ENCODE measurements around the gene RAB6A. TPM values are rescaled to one million over a fixed set of nuclear protein-coding genes. Genes with fewer than 3 reads are reported as not detected.
"Not testable (repeated sequence)": the region's sequence is repeated elsewhere in the genome, so short reads cannot be mapped to it uniquely, and the experiment has no call there.

The RAB6A gene
- 46.0 and 57.3 TPM in 2 replicates for total RNA-seq (2014; rRNA removed; shearing (Covaris generic))

- DNase-seq (ENCODE audit: low read depth): peak; percentile 99
These were observed at the start of gene RAB6A for GRCh38 chr11:73760679-73761402. Gene RAB6A, minus strand, starts transcription at chr11:73761074. Its CDS starts 439 bp downstream, at chr11:73760635.

DNA sequence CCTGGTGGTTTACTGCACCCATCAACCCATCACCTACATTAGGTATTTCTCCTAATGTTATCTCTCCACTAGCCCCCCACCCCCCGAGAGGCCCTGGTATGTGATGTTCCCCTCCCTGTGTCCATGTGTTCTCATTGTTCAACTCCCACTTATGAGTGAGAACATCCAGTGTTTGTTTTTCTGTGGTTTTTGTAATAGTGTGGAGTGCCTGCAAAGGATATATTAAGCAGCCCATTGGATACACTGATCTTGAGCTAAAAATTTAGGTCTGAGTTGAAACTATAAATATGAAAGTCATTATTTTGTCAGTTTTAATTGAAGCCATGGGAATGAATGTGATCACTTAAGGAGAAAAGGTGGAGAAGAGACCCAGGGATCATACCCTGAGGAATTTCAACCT lies 49.8 kb upstream of the RAB6A start:
- peak; percentile 18 for DNase-seq (ENCODE audit: low read depth)

DNA sequence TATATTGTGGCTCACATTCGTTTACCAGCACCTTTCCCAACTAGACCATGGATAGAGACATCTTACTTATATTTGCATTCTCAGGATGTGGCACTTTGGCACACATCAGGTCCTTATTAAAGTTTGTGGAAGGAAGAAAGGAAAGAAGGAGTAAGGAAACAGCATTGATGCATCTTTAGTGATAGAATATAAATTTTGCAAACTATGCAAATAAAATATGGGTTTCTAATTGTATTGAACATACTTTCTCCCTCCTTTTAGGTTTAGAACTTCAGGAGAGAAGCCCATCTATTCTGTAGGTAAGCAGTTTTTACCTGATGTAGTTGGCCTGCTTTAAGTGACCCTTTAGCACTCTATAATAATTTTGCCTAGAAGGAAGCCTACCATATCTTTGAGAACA lies 47.2 kb upstream of the RAB6A start:
- DNase-seq (ENCODE audit: low read depth): no peak

- no peak for DNase-seq (ENCODE audit: low read depth)
These were observed 43.8 kb upstream of the RAB6A start for GRCh38 chr11:73804712-73805111.

DNA sequence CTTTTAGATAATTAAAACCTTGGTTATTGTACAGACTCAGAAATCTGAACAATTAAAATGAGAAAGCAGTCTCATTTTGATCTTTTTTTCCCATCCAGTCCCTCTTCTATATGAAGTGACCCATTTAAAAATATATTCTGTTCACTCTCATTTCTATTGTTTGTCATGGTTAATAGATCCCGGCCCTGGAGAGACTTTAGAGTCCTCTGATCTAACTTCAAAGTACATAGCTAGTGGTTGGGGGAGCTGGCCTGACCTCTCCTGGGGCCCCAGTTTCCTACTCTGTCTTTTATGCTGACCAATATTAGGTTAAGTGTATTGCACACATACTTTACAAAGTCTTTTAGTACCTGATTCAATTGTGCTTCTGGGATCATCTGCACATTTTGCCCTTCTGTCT lies 40.3 kb upstream of the RAB6A start:
- DNase-seq (ENCODE audit: low read depth): no peak

- no peak for DNase-seq (ENCODE audit: low read depth)
These were observed 39.5 kb upstream of the RAB6A start for GRCh38 chr11:73800276-73800806.

- DNase-seq (ENCODE audit: low read depth): no peak
These were observed 36.6 kb upstream of the RAB6A start for GRCh38 chr11:73797457-73797856.

GRCh38 chr11:73795925-73796632 lies 35.2 kb upstream of the RAB6A start:
- DNase-seq (ENCODE audit: low read depth): peak; percentile 17

- DNase-seq (ENCODE audit: low read depth): no peak
These were observed 31.7 kb upstream of the RAB6A start for GRCh38 chr11:73792584-73792983.

DNA sequence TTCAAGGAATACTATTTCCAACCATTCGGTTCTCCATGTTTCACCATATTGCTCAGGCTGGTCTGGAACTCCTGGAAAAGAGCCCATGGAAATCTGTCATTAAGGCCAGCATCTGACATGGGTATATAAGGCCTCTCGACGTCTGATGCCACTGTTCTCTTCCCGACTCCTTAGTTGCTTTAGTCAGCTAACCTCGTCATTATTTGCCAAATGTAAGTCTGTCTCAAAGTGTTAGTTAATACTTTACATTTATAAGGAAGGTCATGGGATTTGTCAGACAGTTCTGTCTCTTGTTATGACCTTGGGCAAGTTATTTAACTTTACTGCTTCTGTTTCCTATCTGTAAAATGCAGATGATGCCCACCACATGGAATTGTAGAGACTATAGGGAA lies 28.4 kb upstream of the RAB6A start:
- DNase-seq (ENCODE audit: low read depth): no peak

- DNase-seq (ENCODE audit: low read depth): peak; percentile 97
These were observed 27.0 kb upstream of the RAB6A start, which contains the start of gene MRPL48 for GRCh38 chr11:73787643-73788558. Gene MRPL48, plus strand, starts transcription at chr11:73787874. Its CDS starts 98 bp downstream, at chr11:73787972.

DNA sequence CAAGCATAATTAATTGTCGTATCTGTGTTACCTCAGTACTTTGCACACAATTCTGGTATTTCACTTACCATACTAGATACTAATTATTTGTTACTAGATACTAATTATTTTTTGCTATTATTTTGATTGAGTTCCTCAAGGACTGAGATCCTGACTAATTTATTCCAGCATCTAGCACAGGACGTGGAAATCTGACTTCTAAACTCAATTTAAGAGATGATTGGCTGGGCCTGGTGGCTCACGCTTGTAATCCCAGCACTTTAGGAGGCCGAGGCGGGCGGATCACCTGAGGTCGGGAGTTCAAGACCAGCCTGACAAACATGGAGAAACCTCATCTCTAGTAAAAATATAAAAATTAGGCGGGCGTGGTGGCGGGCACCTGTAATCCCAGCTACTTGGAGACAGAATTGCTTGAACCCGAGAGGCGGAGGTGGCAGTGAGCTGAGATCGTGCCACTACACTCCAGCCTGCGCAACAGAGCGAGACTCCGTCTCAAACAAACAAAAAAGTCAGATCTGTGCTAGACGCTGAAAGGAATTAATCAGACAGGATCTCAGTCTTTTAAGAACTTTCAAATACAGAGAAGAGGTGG lies 26.3 kb upstream of the RAB6A start:
- no peak for DNase-seq (ENCODE audit: low read depth)

DNA sequence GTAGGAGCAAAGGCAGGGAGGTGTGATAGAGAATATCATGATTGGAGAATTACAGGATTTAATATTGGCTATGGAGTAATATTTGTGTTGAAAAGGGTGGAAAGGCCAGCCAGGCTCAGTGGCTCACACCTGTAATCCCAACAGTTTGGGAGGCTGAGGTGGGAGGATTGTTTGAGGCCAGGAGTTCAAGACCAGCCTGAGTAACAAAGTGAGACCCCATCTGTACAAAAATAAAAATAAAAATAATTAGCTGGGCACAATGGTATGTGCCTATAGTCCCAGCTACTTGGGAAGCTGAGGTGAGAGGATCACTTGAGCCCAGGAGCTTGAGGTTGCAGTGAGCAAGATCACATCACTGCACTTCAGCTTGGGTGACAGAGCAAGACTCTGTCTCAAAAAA lies 24.6 kb upstream of the RAB6A start:
- DNase-seq (ENCODE audit: low read depth): not testable (repeated sequence)

DNA sequence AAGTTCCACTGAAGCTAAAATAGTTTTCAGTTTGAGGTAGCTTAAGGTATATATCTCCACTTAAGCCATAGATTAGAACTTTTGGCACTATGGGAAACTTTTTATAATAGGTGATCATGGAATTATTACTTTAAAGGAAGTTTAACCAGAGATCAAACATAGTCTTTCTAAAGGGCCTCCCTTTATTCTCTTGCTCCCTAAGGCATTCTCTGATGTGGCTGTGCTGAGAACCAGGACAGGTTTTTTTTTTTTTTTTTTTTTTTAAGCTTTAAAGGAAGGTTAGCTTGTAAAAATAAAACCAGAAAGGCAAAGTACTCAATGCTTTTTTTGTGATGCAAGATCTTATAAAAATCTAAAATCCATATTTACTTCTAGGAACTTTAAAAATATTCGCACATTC lies 23.9 kb upstream of the RAB6A start:
- DNase-seq (ENCODE audit: low read depth): no peak

DNA sequence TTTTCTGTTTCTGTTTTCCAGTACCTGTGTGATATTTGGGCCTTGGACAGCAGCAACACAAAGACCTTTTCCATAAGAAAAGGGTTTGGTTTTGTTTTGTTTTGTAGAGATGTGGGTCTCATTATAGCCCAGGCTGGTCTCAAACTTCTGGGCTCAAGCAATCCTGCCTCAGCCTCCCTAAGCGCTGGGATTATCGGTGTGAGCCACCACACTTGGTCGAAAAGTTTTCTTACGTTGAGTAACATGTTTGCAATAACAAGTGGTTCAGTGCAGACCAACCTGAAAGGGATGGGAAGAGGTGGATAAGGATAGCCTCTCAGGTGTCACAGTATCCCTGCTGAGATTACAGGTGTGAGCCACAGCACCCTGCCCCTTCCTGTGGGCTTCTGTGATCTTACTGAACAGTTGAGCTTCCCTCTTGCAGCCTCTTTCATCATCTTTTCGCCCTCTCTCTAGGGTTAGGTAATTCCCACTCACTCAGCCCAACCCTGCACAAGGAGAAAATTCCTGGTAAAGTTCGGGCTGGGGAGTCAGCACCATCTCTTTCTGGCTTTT lies 23.3 kb upstream of the RAB6A start:
- DNase-seq (ENCODE audit: low read depth): no peak

GRCh38 chr11:73783483-73784020 lies 22.7 kb upstream of the RAB6A start:
- no peak for DNase-seq (ENCODE audit: low read depth)

DNA sequence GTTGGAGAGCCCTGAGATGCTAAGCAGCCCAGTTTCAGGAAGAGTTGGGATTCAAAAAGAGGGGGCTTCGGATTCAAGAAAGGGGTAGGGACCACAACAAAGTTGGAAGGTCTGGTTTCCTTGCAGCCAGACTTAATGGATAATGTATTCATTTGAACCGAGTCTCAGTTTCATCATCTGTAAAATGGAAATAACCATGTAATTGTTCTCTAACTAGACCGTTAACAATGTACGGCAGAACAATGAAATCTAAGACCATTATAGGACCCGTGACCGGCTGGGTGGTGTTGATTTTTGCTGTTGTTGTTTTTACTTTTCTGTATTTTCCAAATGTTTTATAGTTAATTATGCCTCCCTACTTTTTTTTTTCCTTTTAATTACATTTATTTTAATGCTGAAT lies 20.4 kb upstream of the RAB6A start:
- DNase-seq (ENCODE audit: low read depth): no peak

DNA sequence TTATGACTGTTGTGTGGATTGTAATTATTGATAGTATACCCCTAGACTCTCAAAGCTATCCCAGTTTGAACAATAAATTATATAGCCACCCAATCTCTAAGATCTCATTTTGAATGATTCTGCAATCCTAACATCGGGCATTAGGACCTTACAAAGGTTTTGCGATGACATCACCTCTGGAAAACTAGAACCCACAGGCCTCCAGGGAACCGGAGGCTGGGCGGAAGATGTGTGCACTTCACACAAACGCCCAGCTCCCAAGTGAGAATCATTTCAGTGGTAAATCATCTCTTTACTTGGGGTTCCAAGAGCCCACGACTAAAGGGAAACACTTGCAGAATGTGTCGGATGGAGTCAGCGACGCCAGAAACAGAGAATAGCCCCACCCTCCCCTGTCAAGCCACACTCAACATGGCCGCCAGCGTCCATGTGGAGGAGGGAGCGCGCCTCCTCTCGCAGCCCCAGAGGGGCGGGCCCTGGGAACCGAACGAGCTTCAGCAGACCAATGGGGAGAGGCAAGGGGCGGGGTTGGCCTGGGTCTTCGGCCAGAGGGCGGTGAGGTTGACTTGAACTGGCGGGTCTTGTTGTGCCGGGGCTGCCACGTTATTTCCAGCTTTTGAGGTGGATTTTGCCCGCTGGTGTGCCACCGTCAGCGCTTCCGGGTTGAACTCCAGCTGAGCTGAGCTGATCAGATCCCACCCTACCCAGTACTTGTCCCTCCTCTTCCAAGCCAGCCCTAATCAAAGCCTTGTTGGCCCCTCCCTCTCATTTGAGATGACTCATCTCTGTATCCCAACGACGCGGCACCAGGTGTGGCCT lies 18.4 kb upstream of the RAB6A start:
- DNase-seq (ENCODE audit: low read depth): peak; percentile 99

GRCh38 chr11:73770811-73771210 lies 9.9 kb upstream of the RAB6A start:
- not testable (repeated sequence) for DNase-seq (ENCODE audit: low read depth)

GRCh38 chr11:73766763-73767162 lies 5.9 kb upstream of the RAB6A start:
- no peak for DNase-seq (ENCODE audit: low read depth)
